Measurements from ENCODE around the gene EYA4. TPM values are rescaled to one million over a fixed set of nuclear protein-coding genes. Genes with fewer than 3 reads are reported as not detected.

Gene EYA4
- total RNA-seq, 1 experiment from 2014 or later = not detected

- CTCF ChIA-PET = no interaction called here
- H3K36me3 ChIP-seq (ENCODE audit: control insufficient read depth, insufficient read depth, low read length) = no peaks in the 10 kb centered on the region
- DNase-seq (ENCODE audit: low read depth, low spot score) (no peak), ATAC-seq (no peak)
- no TSS peak for BruUV-seq (replicated peaks)
- H3K4me1 ChIP-seq (ENCODE audit: control insufficient read depth, insufficient read depth, low read length) = no peaks in the 10 kb centered on the region
- intact Hi-C loops (cut with micrococcal nuclease; ENCODE audit: unreplicated experiment) (no loop called here), in situ Hi-C loops (cut with HindIII; ENCODE audit: low pct_unique_long_range_greater_than_20kb, low sequenced_read_pairs) (no loop called here)
- no peak for TF ChIP-seq REST (IDR thresholded peaks at IDR 0.05; ENCODE audit: insufficient read depth in 1 of 2, low read depth in 2 of 2, low read length in 1 of 2)
- TF ChIP-seq POLR2AphosphoS5 (IDR thresholded peaks at IDR 0.05; ENCODE audit: low read depth, low read length) = no peak
- no peak for TF ChIP-seq TCF7L2 (IDR thresholded peaks at IDR 0.05; ENCODE audit: low read depth, low read length)
- TF ChIP-seq, protein P1, sequence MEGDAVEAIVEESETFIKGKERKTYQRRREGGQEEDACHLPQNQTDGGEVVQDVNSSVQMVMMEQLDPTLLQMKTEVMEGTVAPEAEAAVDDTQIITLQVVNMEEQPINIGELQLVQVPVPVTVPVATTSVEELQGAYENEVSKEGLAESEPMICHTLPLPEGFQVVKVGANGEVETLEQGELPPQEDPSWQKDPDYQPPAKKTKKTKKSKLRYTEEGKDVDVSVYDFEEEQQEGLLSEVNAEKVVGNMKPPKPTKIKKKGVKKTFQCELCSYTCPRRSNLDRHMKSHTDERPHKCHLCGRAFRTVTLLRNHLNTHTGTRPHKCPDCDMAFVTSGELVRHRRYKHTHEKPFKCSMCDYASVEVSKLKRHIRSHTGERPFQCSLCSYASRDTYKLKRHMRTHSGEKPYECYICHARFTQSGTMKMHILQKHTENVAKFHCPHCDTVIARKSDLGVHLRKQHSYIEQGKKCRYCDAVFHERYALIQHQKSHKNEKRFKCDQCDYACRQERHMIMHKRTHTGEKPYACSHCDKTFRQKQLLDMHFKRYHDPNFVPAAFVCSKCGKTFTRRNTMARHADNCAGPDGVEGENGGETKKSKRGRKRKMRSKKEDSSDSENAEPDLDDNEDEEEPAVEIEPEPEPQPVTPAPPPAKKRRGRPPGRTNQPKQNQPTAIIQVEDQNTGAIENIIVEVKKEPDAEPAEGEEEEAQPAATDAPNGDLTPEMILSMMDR (IDR thresholded peaks at IDR 0.05) = no peak
- TF ChIP-seq SIN3A (IDR thresholded peaks at IDR 0.05; ENCODE audit: borderline replicate concordance, insufficient read depth, low read depth, low read length) = no peak
- H3K9me3 ChIP-seq (ENCODE audit: control insufficient read depth, insufficient read depth, low read depth, low read length) = no peaks in the 10 kb centered on the region
- POLR2A ChIA-PET = no interaction called here
- H3K4me3 ChIP-seq (ENCODE audit: low read depth in 2 of 2, low read length in 2 of 2) = no peak overlapping the region
- H3K27ac ChIP-seq (ENCODE audit: low read length) = no peak overlapping the region
- H3K27me3 ChIP-seq (ENCODE audit: control insufficient read depth, insufficient read depth, low read length) = no peaks in the 10 kb centered on the region
Measured at GRCh38 chr6:133298335-133298734, 57.2 kb downstream of the EYA4 start.

DNA sequence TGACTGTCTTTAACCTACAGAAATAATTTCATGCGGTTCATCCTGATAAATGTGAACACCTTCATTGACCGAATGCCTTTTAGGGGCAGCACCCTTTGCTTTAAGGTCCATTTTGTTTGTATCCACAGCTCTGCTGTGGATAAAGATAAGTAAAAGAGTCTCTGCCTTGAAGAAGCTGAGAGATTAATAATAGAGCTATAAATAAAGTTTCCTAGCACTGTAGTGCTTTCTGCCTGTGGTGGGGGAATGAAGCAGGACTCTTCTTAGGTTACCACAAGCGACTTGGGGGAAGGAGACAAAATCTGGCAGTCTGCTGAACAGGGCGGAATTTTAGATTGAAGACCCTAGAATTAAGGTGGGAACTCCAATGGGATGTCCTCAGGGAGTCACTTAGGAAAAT, 57.6 kb downstream of the EYA4 start:
- Histone ChIP-seq H3K9me3 (ENCODE audit: control insufficient read depth, insufficient read depth, low read depth, low read length) (no peaks in the 10 kb centered on the region), H3K36me3 (ENCODE audit: control insufficient read depth, insufficient read depth, low read length) (no peaks in the 10 kb centered on the region), H3K27me3 (ENCODE audit: control insufficient read depth, insufficient read depth, low read length) (no peaks in the 10 kb centered on the region), H3K27ac (ENCODE audit: low read length) (no peak overlapping the region), H3K4me1 (ENCODE audit: control insufficient read depth, insufficient read depth, low read length) (no peaks in the 10 kb centered on the region), H3K4me3 (ENCODE audit: low read depth in 2 of 2, low read length in 2 of 2) (no peak overlapping the region)
- BruUV-seq (replicated peaks) = no TSS peak
- ATAC-seq (no peak), DNase-seq (ENCODE audit: low read depth, low spot score) (no peak)
- intact Hi-C loops (cut with micrococcal nuclease; ENCODE audit: unreplicated experiment) = no loop called here
- TF ChIP-seq SIN3A (IDR thresholded peaks at IDR 0.05; ENCODE audit: borderline replicate concordance, insufficient read depth, low read depth, low read length) (no peak), POLR2AphosphoS5 (IDR thresholded peaks at IDR 0.05; ENCODE audit: low read depth, low read length) (no peak), TCF7L2 (IDR thresholded peaks at IDR 0.05; ENCODE audit: low read depth, low read length) (no peak), REST (IDR thresholded peaks at IDR 0.05; ENCODE audit: insufficient read depth in 1 of 2, low read depth in 2 of 2, low read length in 1 of 2) (no peak)
- TF ChIP-seq, protein P1 (IDR thresholded peaks at IDR 0.05) = no peak
- ChIA-PET POLR2A (no interaction called here), CTCF (no interaction called here)
- in situ Hi-C loops (cut with HindIII; ENCODE audit: low pct_unique_long_range_greater_than_20kb, low sequenced_read_pairs) = no loop called here

All from Panc1 (cell line).